ENCODE results near the gene PML.

Gene PML

GRCh38 chr15:73981761-73982221, 12.7 kb upstream of the PML start:
- H3K4me3 ChIP-seq (ENCODE audit: low read depth, low read length): no peak overlapping the region
- no peak for TF ChIP-seq CTCF (IDR thresholded peaks at IDR 0.05; ENCODE audit: low read depth, low read length)

GRCh38 chr15:73982222-73982962, 12.1 kb upstream of the PML start:
- no peak for TF ChIP-seq CTCF (IDR thresholded peaks at IDR 0.05; ENCODE audit: low read depth, low read length)
- H3K4me3 ChIP-seq (ENCODE audit: low read depth, low read length): 0 out of 2 replicates have a peak overlapping the region, but pooled peaks have one; percentile 8

GRCh38 chr15:73983211-73983727, 11.2 kb upstream of the PML start:
- no peak for TF ChIP-seq CTCF (IDR thresholded peaks at IDR 0.05; ENCODE audit: low read depth, low read length)
- no peak overlapping the region for H3K4me3 ChIP-seq (ENCODE audit: low read depth, low read length)

GRCh38 chr15:73983773-73984172, 10.7 kb upstream of the PML start:
- TF ChIP-seq CTCF (IDR thresholded peaks at IDR 0.05; ENCODE audit: low read depth, low read length): no peak
- no peak overlapping the region for H3K4me3 ChIP-seq (ENCODE audit: low read depth, low read length)

- H3K4me3 ChIP-seq (ENCODE audit: low read depth, low read length): no peak overlapping the region
- TF ChIP-seq CTCF (IDR thresholded peaks at IDR 0.05; ENCODE audit: low read depth, low read length): no peak
Measured at GRCh38 chr15:73984208-73984979, 10.1 kb upstream of the PML start.

GRCh38 chr15:73985101-73985873, 9.2 kb upstream of the PML start:
- no peak for TF ChIP-seq CTCF (IDR thresholded peaks at IDR 0.05; ENCODE audit: low read depth, low read length)
- no peak overlapping the region for H3K4me3 ChIP-seq (ENCODE audit: low read depth, low read length)

Data from WI38 (cell line).